GM19035 (cell line): ENCODE data around the gene SRP54.
A peak's percentile ranks its signal among the peaks of the same experiment; 100 is the strongest.
"Not testable (repeated sequence)": the region's sequence is repeated elsewhere in the genome, so short reads cannot be mapped to it uniquely, and the experiment has no call there.

Experiments
- ATAC-seq: cut with Tn5 transposase; IDR thresholded peaks from one replicate; pipeline ENCODE4 v1.9.1; 2021; ENCODE audit not compliant: unreplicated experiment

Gene SRP54

DNA sequence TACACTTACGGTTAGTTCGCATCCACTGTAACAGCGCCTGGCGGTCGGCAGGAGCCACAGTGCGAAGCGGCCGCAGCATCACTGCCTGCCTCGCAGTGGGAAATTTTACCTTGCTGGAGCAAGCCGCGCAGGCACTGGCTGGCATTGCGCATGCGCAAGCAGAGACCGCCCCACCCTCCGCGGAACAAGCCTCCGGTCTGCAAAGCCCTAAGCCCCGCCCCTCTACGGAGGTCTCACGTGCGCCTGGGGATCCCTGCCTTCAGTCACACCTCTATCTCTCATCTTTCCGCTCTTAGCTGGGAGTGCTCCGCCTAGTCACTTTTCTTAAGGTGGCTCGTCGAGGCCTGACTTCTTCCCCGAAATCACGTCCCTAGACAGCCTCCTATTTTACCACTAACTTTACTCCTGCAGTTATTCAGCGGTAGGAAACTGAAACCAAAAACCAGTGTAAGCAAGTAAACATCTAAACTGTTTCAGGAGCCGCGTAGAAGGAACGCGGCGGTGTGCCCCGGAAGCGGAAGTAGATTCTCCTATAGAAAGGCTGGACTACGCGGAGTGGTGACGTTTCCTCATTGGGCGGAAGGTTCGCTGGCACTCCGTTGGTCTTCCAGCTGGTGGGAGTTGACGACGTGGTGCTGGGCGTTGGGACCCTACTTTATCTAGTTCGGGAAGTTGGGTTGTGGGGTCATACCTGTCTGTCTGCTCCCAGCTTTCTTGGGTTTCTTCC is at the start of gene SRP54:
Gene SRP54, plus strand, starts transcription at position 572 of the 727 bp plus-strand sequence. CDS start 13,718 bp downstream, outside the sequence.
- ATAC-seq = peak; percentile 78

- no peak for ATAC-seq
Observed at GRCh38 chr14:34933301-34933700, 49.5 kb upstream of the SRP54 start.

- no peak for ATAC-seq
Observed at GRCh38 chr14:34935488-34935887, 47.3 kb upstream of the SRP54 start.

DNA sequence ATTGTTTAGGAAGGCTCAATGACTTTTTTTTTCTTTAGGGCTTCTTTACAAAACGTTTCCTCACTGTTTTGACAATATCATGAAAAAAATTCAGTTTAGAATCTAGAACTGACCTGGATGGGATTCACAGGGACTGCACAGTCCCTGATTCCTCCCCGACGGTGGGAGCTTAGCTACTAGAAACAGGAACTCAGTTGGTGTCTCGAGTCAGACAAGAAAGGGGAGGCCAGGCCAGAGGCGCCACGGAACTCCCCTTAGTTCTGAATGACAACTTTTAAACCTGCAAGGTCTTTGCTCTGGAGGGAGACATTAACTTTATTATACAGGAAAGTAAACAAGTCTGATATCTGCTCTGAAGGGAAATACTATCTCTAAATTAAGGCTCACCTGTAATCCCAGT is 45.4 kb upstream of the SRP54 start:
- no peak for ATAC-seq

- no peak for ATAC-seq
Observed at GRCh38 chr14:34937876-34938275, 44.9 kb upstream of the SRP54 start.

DNA sequence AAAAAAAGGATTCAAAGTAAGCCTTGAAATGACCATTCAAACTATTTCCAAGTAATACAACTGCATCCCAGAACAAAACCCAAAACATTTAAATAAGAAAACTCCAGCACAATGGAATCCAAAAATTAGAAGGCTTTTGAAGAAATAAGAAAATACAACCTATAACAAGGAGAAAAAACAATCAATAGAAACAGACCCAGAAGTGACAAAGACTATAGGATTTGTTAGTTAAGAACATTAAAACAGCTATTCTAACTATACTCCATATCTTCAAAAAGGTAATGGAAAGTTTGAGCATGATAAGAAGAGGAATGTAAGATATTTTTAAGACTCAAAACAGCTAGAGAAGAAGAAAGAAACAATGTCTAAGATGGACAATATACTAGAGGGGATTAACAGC is 39.3 kb upstream of the SRP54 start:
- no peak for ATAC-seq

- ATAC-seq = no peak
Observed at GRCh38 chr14:34944744-34945143, 38.0 kb upstream of the SRP54 start.

DNA sequence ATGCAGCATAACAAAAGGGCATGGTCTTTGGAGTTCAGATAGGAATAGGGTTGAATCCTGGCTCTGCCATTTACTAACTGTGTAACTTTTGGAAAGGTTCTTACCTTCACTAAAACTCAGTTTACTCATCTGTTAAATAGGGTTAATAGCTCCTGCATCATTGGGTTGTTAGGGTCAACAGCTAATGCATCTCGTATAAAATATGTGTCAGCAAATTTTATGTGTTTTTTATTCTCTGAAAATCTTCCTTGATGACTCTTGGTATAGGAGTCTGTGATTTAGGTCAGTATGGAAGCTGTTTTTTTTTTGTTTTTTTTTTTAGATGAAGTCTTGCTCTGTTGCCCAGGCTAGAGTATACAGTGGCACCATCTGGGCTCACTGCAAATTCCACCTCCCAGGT is 36.1 kb upstream of the SRP54 start:
- no peak for ATAC-seq

DNA sequence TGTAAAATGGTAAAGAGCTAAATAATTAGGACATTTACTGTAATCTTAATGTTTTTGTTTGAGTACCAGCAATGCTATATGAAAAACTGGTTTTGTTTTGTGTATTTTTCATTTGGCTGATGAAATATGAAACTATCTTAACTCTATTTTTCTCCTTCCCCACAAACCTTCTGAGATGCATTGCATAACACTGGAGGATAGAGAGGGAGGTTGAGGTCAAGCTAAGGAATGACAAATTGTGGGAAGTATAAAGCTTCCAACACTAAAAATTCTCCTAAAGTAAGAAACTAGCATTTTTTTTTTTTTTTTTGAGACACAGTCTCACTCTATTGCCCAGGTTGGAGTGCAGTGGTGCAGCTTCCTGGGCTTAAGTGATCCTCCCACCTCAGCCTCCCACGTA is 31.5 kb upstream of the SRP54 start:
- no peak for ATAC-seq

- no peak for ATAC-seq
Observed at GRCh38 chr14:34956931-34957330, 25.9 kb upstream of the SRP54 start.

- no peak for ATAC-seq
Observed at GRCh38 chr14:34957771-34958286, 25.0 kb upstream of the SRP54 start.

DNA sequence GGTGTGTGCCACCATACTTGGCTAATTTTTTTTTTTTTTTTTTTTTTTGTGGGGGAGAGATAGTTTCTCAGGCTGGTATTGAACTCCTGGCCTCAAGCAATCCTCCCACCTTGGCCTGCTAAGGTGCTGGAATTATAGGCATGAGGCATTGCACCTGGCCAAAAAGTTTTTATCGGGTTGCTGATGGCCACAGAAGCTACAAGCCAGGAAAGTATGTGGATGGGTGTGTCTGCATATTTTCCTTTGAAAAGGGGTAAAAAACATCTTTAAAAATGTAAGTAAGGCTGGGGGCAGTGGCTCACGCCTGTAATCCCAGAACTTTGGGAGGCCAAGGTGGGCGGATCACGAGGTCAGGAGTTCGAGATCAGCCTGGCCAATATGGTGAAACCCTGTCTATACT is 20.7 kb upstream of the SRP54 start:
- not testable (repeated sequence) for ATAC-seq

DNA sequence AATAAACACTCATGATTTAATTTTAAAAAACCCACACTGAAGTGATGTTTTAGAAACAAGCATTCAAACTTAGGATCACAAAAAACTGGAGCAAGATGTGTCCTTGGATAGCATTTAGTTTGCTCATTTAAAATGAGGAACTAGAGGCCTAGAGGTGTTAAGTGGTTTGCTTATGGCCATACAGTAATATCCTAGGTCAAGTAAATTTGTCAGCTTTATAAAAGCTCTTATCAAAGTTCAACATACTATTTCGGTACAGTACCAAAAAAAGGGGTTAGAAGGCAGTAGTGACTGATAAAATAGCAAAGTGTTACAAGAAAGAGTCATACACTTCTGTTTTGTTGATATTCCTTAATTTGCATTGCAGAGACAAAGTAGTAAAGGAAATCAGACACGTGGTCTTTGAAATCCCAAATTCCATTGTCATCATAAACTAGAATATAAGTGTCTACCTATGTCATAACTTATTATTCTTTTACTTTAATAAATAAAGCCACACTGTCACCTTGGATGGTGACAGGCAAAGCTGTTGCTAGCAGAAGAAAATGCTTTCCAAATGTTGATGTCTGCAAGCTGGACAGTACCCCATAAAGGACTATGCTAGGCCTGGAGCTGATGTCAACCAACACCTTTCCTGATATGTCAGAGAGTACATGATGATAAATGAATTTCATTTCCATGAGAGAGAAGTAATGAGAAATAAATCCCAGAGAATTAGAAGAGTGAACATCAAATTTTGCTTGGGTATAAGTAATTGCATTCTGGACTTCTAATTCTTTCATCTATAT is 17.6 kb upstream of the SRP54 start:
- no peak for ATAC-seq

GRCh38 chr14:34965912-34966311 is 16.9 kb upstream of the SRP54 start:
- ATAC-seq = no peak

GRCh38 chr14:34966413-34966812 is 16.4 kb upstream of the SRP54 start:
- ATAC-seq = peak; percentile 93

DNA sequence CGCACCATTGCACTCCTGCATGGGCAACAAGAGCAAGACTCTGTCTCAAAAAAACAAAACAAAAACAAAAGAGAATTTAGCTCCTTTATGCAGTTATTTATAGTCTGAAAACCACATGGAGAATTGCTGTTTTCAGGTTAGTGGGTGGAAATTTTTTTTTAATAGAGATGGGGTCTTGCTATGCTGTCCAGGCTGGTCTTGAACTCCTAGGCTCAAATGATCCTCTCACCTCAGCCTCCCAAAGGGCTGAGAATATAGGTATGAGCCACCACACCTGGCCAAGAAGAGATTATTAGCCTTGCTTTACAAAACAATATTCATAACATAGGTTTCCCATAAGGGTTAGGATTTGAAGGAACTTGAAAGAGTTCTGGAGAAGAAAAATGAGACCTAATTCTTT is 12.1 kb upstream of the SRP54 start:
- no peak for ATAC-seq

DNA sequence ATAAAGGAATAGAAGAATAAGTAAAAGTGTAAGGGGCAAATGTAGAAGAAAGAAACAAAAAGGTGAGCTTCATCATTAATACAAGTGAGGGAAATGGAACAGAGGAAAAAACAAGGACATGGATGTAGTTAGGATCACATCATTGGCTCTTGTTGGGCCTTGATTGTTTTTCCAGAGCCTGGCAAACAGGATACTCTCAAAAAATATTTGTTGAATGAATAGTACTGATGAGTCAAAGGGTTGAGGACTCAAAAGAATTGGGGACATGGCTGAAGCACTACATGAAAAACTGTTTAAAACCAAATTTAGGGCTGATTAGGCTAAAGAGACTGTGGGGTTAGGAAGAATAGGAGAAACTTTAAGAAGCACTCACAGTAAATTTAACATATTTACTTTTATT is 11.4 kb upstream of the SRP54 start:
- no peak for ATAC-seq

- no peak for ATAC-seq
Observed at GRCh38 chr14:34971801-34972200, 11.0 kb upstream of the SRP54 start.

DNA sequence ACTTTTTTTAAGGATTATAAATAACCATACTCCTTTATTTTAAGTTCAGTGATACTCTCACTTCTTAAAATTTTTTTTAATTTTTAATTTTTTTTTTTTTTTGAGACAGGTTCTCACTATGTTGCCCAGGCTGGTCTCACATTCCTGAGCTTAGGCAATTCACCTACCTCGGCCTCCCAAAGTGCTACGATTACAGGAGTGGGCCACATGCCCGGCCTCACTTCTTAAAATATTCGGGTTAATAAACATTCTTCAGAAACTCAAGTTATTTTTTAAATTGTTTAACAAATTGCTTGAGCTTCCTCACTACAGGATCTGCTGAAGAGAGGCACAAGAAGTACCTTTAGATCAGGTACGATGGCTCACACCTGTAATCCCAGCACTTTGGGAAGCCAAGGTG is 4.3 kb upstream of the SRP54 start:
- ATAC-seq = no peak

DNA sequence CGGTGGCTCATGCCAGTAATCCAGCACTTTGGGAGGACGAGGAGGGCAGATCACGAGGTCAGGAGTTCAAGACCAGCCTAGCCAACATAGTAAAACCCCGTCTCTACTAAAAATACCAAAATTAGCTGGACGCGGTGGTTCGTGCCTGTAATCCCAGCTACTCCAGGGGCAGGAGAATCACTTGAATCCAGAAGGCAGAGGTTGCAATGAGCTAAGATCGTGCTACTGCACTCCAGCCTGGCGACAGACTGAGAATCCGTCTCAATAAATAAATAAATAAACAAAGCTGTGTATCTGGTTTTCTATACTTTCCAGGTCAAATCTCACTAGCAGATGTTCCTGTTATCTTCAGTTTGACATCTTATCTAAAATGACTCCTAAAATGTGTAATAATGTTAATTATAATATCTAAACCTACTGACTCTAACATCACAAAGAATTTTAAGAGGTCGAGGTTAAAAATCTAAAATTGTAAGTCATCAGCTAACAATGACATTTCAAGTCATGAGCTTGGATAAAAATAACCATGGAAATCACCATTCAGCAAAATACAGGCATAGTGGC is 2.4 kb upstream of the SRP54 start:
- no peak for ATAC-seq

DNA sequence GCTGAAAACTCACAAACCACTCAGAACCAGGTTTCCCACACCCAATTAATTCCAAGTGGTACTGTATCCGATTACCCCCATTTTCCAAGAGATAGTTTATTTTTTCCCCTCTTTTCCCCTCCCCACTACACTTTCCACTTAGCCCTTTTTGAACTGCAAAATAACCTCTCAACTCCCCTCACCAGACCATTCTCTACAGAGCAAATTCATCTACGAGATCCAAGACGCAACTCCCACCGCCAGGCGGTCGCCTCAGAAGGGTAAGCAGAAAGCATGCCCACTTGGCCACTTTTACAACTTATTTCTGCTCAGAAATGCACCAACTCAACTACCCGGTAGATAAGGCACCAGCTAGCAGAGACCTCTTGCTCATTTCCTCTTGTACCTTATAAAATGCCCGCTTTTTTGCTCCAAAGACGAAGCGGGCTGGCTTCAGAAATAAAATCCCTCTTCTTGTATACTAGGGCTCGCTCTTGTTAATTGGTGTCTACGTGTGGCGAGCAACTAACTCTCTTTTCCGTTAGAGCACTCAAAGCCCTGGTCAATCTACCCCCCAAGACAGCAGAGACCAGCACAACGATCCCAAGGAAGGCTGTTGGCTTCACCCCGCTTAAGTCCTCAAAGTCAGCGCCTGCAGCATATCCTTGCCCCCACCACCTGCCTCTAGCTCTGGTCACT is 910 bp upstream of the SRP54 start:
- peak; percentile 5 for ATAC-seq
